NCI-H146 treated with DMSO at 0.1 percent for 48 hours (cell line): ENCODE results near the gene CDH23.

Source experiments
- DNase-seq: peaks from one replicate; lab custom pipeline; 2025; ENCODE audit not compliant: unreplicated experiment; lab: John Stamatoyannopoulos, UW

The CDH23 gene

DNA sequence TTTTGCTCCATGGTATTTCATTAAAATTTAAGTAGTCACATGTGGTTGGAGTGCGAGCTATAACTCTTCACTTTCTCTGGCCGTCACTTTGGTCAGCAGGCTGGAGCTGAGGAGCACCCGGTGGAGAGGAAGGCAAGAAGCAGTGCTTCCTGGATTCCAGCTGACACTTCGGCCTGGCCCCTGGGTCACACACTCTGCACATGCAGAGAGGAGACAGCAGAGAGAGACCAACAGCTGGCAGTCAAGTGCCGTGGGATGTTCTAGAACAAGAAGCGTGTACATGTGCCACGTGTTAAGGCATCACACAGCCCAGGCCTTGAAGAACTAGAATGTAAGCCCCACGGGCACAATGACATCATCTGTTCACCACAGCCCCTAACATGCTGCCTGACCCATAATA, 424.2 kb downstream of the CDH23 start:
- no peak for DNase-seq

DNA sequence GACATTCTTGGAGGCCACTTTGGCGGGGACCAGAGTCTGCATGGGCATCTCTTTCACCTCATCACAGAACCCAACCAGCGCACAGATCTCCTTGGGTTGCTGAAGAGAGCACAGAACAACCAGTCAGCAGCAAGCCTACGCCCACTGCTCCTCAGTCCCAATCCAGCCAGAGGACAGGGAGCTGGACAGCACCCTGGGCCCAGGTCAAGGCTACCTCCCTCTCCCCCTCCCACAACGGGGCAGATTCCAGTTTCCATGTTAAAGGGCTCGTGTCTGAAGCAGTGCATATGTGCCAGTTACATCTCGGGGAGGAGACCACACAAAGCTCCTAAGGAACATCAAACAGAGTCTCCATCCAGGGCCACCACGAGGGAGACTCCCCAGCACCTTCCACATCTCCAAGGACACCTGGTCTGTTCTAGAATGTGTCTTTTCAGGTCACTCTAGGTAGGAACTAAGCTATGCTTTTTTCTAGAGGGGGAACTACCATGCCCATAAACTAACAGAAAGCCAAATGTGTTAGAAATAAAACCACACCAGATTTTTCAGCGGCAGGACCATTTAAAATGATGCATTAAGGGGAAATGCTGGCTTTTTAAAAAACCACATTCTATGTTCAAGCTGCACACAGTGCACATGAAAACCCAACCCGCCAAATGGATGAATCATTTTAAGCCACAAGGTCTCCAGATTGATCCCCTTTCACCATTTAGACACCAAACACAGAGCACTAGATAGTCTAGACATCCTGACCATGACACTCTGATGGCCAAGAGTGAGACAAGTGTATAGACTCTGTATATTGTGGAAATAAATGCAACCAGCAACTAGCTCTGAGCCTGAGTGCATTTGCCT, 425.4 kb downstream of the CDH23 start:
- no peak for DNase-seq

DNA sequence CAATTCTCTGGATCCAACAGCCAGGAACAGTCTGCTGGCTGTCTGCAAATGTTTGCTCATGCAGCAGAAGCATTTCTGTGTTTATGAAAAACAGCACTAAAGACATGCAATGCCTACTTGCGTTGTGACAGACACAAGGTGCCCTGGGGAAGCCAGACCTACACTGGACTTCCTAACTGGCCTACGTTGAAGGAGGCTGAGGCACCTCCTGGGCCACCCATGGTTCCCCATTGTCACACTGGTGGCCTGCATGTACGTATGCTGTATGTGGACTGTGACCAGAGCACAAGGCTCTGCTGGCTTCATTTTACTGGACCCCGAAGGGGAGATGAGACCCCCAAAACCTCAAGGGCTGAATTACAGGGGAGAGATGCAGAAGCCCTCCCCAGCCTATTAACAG, 426.6 kb downstream of the CDH23 start:
- no peak for DNase-seq

GRCh38 chr10:71824333-71824732, 427.6 kb downstream of the CDH23 start:
- DNase-seq, result no peak

- no peak for DNase-seq
Measured at GRCh38 chr10:71825217-71825616, 428.5 kb downstream of the CDH23 start.

- no peak for DNase-seq
Measured at GRCh38 chr10:71827852-71828251, 431.1 kb downstream of the CDH23 start.

DNA sequence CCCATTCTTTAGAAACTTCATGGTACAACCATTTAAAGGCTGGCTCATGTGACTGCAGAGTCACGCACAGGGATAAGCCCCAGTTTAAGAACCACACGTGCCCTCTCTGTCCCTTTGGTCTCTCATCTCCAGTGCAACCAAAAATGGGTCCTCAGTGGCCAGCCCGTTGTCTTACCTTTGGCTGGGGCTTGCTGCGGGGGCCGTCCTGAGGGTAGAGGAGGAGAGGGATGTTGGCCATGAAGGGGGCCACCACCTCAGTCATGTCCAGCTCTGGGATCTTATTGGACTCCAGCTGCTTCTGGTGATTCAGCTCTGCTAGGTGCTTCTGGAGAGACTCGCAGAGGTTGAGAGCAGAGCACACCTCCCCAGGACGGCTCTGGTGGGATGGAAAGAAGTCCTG, 432.0 kb downstream of the CDH23 start:
- no peak for DNase-seq

DNA sequence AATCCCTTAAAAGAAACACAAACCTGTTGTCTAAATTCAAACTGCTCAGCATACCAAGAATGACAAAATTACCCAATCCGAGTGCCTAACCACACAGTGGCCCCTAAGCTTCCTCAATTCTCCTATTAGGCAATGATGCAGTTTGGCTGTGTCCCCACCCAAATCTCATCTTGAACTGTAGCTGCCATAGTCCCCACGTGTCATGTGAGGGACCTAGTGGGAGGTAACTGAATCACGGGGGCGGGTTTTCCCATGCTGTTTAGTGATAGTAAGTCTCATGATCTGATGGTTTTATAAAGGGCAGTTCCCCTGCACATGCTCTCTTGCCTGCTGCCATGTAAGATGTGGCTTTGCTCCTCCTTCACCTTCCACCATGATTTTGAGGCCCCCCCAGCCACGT, 432.5 kb downstream of the CDH23 start:
- DNase-seq, result no peak

DNA sequence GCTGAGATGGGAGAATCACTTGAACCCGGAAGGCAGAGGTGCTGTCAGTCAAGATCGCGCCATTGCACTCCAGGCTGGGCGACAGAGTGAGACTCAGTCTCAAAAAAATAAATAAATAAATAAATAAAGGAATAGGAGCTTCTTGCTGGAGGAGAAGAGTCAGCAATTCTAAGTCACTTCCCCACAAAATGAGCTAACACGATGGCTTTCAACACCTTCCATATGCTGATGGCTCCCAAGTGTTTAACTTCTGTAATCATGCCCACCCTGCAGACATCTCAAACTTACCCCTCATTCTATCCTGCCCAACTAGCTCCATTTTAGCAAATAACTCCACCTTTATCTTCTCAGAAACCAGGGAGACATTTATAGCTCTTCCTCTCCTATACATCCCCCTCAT, 433.2 kb downstream of the CDH23 start:
- no peak for DNase-seq

- no peak for DNase-seq
Measured at GRCh38 chr10:71830726-71831125, 434.0 kb downstream of the CDH23 start.

- no peak for DNase-seq
Measured at GRCh38 chr10:71831646-71832552, 435.2 kb downstream of the CDH23 start.

DNA sequence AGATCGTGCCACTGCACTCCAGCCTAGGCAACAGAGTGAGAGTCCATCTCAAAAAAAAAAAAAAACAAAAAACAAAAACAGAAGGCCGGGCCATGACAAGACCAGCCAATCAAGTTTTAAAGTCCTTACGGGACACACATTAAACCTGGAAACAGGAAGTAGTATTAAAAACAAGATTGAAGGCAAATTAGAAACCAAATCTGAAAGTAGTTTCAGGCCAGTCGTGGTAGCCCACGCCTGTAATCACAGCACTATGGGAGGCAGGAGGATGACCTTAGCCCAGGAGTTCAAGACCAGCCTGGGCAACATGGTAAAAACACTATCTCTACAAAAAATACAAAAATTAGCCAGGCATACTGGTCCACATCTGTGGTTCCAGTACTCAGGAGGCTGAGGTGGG, 436.2 kb downstream of the CDH23 start:
- DNase-seq, result no peak

DNA sequence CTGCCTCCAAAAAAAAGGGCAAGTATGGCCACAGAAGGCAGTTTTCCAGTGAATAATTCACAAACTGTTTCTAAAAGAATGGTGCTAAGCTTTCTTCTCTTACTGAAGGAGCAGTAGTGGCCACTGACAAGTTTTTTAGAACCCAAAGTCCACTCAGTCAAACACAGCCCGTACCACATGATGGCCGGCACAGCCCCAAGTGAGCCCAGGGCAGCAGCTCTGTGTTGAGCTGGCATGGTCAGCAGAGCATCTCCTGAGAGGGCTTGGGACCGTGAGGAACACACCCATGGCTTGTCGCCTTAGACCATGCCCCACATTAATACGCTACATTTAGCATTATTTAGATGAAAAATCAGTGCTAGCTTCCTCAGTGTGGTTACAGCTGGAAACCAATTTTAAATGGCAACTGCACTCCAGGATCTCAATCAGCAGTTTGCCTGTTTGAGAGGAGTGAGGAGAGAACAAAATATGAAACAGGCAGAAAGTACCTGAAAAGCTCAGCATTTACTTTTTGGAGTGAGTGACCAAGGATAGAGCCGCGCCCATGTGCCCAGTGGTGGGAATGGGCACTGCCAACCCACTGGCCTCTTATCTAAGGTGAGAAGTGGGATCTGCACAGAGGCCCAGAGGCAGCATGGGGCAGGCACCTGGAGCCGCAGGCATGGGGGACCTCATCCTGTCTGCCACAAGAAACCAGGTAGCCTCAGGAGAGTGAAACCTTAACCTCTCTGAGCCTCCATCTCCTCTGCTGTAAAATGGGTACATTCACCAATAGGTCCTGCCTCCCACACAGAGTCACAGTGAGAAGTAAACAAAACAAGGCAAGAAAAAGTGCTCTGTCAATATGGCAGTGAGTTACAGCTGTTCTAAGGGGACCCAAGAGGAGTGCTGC, 437.0 kb downstream of the CDH23 start:
- DNase-seq, result no peak

DNA sequence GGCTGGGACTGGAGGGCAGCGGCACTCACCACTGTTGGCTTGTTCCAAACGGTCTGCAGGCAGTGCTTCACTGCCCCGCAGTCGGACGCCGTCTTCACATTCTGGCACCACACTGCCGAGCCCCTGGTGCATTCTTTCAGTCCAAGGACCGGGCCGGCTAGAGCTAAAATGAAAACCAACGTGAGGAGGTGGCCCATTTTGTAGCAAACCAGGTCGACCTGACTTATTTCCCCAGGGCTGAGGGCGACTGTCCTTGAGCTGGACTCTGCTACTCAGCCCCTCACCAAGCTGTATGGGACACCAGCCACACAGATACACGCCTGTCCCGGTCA, 437.6 kb downstream of the CDH23 start:
- no peak for DNase-seq

- DNase-seq, result no peak
Measured at GRCh38 chr10:71835671-71836595, 439.2 kb downstream of the CDH23 start.

- DNase-seq, result no peak
Measured at GRCh38 chr10:71836596-71836974, 439.9 kb downstream of the CDH23 start.

DNA sequence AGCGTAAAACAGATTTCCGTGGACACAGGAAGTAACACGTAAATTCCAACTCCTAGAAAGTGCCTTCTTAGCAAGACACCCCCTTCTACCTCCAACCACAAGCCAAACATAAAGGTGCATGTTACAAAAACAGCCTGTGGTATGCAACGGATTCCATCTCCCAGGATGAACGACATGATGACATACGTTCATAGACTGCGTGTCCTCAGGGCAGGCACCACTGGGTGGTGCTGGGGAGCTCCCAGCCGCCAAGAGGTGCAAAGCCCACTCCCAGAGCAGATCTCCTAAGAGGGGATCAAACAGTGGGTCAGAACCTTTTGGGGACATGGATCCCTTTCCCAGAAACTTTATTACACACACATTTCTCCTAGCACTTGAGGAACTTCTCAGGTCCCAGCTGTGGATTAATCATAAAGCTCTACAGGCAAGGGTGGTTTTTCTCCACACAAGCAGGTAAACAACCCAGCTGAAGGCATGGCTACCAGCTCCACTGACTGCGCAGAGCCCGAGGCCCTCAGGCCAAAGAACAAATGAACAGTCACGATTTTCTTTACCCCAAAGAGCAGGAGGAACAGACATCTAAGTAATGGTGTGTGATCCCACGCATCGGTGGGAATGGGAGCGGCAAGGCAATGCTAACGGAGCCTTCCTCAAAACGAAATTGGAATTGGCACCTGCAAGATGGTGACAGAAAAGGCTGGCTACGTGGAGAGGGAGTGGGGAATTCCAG, 440.5 kb downstream of the CDH23 start:
- DNase-seq, result no peak

- no peak for DNase-seq
Measured at GRCh38 chr10:71838264-71839211, 441.8 kb downstream of the CDH23 start.
